ENCODE measurements around the gene PARN. TPM values are rescaled to one million over a fixed set of nuclear protein-coding genes. Genes with fewer than 3 reads are reported as not detected.

The PARN gene
- total and polyA plus RNA-seq, 2 experiments from 2014 or later: 32.5 to 61.3 TPM

DNA sequence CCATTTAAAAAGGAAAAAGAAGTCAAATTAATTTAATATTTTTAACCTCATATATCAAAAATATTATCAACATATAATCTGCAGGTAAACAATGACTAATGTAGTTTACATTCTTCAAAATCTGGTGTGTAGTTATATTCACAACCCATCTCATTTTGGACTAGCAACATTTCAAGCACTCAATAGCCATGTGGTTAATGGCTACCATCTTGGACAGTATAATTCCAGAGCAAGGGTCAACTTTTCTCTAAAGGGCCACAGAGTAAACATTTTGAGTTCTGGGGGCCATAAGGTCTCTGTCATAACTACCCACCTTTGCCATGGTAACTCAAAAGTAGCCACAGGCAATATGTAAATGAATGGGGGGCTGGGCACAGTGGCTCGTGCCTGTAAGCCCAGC lies 153.9 kb downstream of the PARN start:
- DNase-seq (ENCODE audit: low spot score) (no peak), ATAC-seq (no peak)
- no peaks in the 10 kb centered on the region for H4K20me1 ChIP-seq (replicated peaks; ENCODE audit: insufficient read depth)
- H2AFZ ChIP-seq: no peak overlapping the region
- H3K27ac Mint-ChIP-seq: no peak overlapping the region
- peaks cover 3% of the 10 kb centered on the region; the same call in 1 of the 2 replicates for H3K4me1 ChIP-seq (ENCODE audit: insufficient read depth)
- no peak overlapping the region for H3K4me3 Mint-ChIP-seq
- peaks cover 14% of the 10 kb centered on the region; the same call in 1 of the 2 replicates for H3K36me3 ChIP-seq (ENCODE audit: insufficient read depth)
- TF ChIP-seq EZH2phosphoT487 (IDR thresholded peaks at IDR 0.05; ENCODE audit: unreplicated experiment) (no peak), ZNF462 (CRISPR knock-in tag; IDR thresholded peaks at IDR 0.05) (no peak), ZNF114 (CRISPR knock-in tag; IDR thresholded peaks at IDR 0.05) (no peak), JUNB (IDR thresholded peaks at IDR 0.05; ENCODE audit: unreplicated experiment) (no peak), POLR2AphosphoS5 (IDR thresholded peaks at IDR 0.05; ENCODE audit: low read depth) (no peak), REST (IDR thresholded peaks at IDR 0.05; ENCODE audit: unreplicated experiment) (no peak), EZH2 (IDR thresholded peaks at IDR 0.05; ENCODE audit: low read depth, unreplicated experiment) (no peak)
- peaks cover 30% of the 10 kb centered on the region for H3K36me3 Mint-ChIP-seq (ENCODE audit: low read depth)
- no peaks in the 10 kb centered on the region; the same call in 1 of the 2 replicates for H3K9me2 ChIP-seq (ENCODE audit: insufficient read depth)
- H3K9me3 Mint-ChIP-seq: peaks cover 17% of the 10 kb centered on the region; the same call in 2 of the 3 replicates
- H3F3A ChIP-seq (replicated peaks; ENCODE audit: low read depth): no peaks in the 10 kb centered on the region
- no peak overlapping the region for H3K4me2 ChIP-seq
- no peaks in the 10 kb centered on the region for H3K27me3 ChIP-seq (ENCODE audit: insufficient read depth)
- H3K79me2 ChIP-seq (replicated peaks; ENCODE audit: insufficient read depth): no peaks in the 10 kb centered on the region; the same call in 1 of the 2 replicates
- H3K4me1 Mint-ChIP-seq: peaks cover 13% of the 10 kb centered on the region
- no peak overlapping the region for H3K4me3 ChIP-seq
- no peak overlapping the region for H3K27ac ChIP-seq (ENCODE audit: low read depth)
- H3K27me3 Mint-ChIP-seq (ENCODE audit: insufficient read depth, low read depth, poor library complexity): no peaks in the 10 kb centered on the region

Measured in GM23338 (cell line).